Measurements from ENCODE around the gene MCOLN2.

Gene MCOLN2

DNA sequence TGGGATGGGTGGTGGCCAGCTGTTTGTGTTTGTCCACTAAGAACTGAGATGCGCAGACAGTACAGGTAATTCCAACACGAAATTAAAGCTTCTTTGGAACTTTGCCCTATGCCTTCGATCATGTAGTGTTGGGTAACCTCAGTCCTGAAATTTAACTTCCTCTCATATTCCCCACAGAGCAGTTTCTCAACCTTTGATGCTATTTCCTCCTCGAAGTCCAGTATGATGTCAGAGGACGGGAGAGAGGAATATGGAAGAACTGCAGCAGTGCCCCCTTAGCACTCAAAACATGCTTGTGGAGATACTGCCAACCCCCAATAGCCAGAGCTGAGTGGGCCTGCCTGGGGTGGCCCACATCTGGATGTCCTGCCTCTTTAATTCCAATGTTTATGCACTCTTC lies 107.5 kb downstream of the MCOLN2 start:
- no peak for TF ChIP-seq CTCF (IDR thresholded peaks at IDR 0.05; ENCODE audit: insufficient read depth, low read length, missing control alignments)
- no peak overlapping the region for H3K4me3 ChIP-seq (ENCODE audit: low read depth, low read length)
- DNase-seq (ENCODE audit: low read depth, low spot score): no peak
- ChIA-PET CTCF (interaction anchor here (0.8 kb wide), 1 partner anchor 57 kb away, joined by 3 read pairs; no protein-coding TSS in a partner anchor), POLR2A (no interaction called here)

DNA sequence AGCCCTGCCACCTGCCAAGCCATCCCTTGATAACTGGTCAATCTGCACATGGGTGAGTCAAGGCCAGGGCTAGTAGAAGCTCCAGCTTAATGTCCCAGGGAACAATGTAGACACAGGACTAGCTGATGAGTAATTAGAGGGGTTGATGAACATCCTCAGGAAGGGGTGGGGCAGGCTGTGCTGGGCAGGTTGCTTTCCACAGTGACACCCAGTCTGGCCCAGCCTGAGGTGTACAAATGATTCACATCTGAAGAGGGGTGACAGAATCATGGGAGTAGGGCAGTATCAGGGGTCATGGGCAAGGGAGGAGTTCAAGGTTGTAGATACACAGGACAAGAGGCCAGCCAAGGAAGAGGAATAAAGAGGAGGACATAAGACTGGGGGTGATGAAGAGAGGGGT lies 108.2 kb downstream of the MCOLN2 start:
- ChIA-PET POLR2A (no interaction called here), CTCF (interaction anchor here (0.8 kb wide), 1 partner anchor 58 kb away, joined by 3 read pairs; no protein-coding TSS in a partner anchor)
- H3K4me3 ChIP-seq (ENCODE audit: low read depth, low read length): no peak overlapping the region
- TF ChIP-seq CTCF (IDR thresholded peaks at IDR 0.05; ENCODE audit: insufficient read depth, low read length, missing control alignments): no peak
- no peak for DNase-seq (ENCODE audit: low read depth, low spot score)

GRCh38 chr1:84887261-84887934 lies 109.5 kb downstream of the MCOLN2 start:
- POLR2A ChIA-PET: no interaction called here
- CTCF ChIA-PET: no interaction called here
- DNase-seq (ENCODE audit: low read depth, low spot score): peak; percentile 23
- TF ChIP-seq CTCF (IDR thresholded peaks at IDR 0.05; ENCODE audit: insufficient read depth, low read length, missing control alignments): no peak
- no peak overlapping the region for H3K4me3 ChIP-seq (ENCODE audit: low read depth, low read length)

GRCh38 chr1:84885469-84885868 lies 111.4 kb downstream of the MCOLN2 start:
- no peak for DNase-seq (ENCODE audit: low read depth, low spot score)
- POLR2A ChIA-PET: no interaction called here
- no peak overlapping the region for H3K4me3 ChIP-seq (ENCODE audit: low read depth, low read length)
- CTCF ChIA-PET: interaction anchor here (0.9 to 1.2 kb wide), 2 partner anchors 7 to 13 kb away, joined by 3 read pairs; no protein-coding TSS in a partner anchor
- TF ChIP-seq CTCF (IDR thresholded peaks at IDR 0.05; ENCODE audit: insufficient read depth, low read length, missing control alignments): no peak

DNA sequence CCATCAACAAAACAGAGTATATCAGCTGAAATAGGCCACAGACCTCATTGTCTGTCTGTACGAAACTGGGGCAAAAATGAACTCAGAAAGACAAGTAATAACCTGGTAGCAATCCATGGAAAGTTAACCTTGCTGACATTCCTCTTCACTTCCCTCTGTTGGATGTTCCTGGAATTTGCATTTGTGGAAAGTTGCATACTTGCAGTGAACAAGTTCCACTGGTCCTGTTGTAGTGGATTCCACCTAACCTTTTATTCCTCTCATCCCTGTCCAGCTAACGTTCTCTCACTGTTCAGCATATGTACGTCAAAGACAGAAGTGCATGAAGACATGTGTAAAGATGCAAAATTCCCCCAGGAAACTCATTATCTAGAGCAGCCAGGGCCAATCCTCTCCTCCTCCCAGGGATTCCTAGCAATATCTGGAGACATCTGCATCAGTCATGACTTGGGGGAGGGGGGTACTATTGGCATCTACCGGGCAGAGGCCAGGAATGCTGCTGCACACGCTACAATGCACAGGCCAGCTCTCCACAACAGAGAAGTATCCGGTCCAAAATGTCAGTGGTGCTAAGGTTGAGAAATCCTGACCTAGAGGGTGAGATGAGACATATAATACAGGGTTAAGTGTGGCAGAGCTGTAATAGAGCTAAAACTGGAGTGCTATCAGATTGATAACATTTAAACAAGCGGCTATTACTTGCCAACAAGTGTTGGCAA lies 112.1 kb downstream of the MCOLN2 start:
- CTCF ChIA-PET: no interaction called here
- no peak overlapping the region for H3K4me3 ChIP-seq (ENCODE audit: low read depth, low read length)
- POLR2A ChIA-PET: no interaction called here
- no peak for DNase-seq (ENCODE audit: low read depth, low spot score)
- TF ChIP-seq CTCF (IDR thresholded peaks at IDR 0.05; ENCODE audit: insufficient read depth, low read length, missing control alignments): no peak

DNA sequence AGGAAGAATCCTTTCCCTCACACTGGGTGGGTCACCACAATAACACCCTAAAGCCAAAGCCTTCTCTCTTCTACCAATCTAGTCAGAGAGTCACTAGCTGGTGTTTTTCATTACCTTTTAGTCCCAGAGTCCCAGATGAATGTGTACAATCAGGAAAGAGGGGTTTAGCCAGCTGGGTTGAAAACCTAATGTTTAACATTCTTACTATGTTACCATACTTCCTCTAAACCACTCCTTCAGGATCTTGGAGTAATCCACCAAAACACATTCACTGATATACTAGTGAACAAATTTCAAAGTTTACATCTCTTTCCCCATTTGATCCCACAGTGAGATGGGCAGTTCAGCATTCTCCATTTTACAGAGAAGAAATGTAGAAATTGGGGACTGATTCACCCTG lies 113.6 kb downstream of the MCOLN2 start:
- CTCF ChIA-PET: interaction anchor here (1.6 kb wide), 1 partner anchor 61 kb away, joined by 4 read pairs; no protein-coding TSS in a partner anchor

More for the DNA sequence above, 113.6 kb downstream of the MCOLN2 start:
- POLR2A ChIA-PET: no interaction called here
- TF ChIP-seq CTCF (IDR thresholded peaks at IDR 0.05; ENCODE audit: insufficient read depth, low read length, missing control alignments): no peak
- no peak overlapping the region for H3K4me3 ChIP-seq (ENCODE audit: low read depth, low read length)
- DNase-seq (ENCODE audit: low read depth, low spot score): peak; percentile 7
